Lower lobe of right lung (tissue), 2 donors: ENCODE measurements around the gene TMC8. TPM values are rescaled to one million over a fixed set of nuclear protein-coding genes. Genes with fewer than 3 reads are reported as not detected.

Source experiments
- ATAC-seq, 2 donors: fragments of 200-7000 bp; cut with Tn5 transposase; one replicate each; pipeline ENCODE4 v1.9.1; 2020 to 2022; ENCODE audit warnings: mild to moderate bottlenecking in 2 of 2, moderate library complexity in 2 of 2
- DNase-seq: peaks from one replicate; pipeline ENCODE4 v3.0.0-alpha.2; 2020
- H3K27ac ChIP-seq: fragments of 200-600 bp; one replicate; pipeline ENCODE4 v1.8.0; 2022
- H3K27me3 ChIP-seq: fragments of 200-600 bp; one replicate; pipeline ENCODE4 v1.8.0; 2022; ENCODE audit warnings: low read depth
- H3K36me3 ChIP-seq: fragments of 200-600 bp; one replicate; pipeline ENCODE4 v1.8.0; 2022; ENCODE audit warnings: mild to moderate bottlenecking
- H3K4me1 ChIP-seq: fragments of 200-600 bp; one replicate; pipeline ENCODE4 v1.8.0; 2022
- H3K4me3 ChIP-seq: fragments of 200-600 bp; one replicate; pipeline ENCODE4 v1.8.0; 2022; ENCODE audit warnings: mild to moderate bottlenecking
- H3K9me3 ChIP-seq: fragments of 200-600 bp; one replicate; pipeline ENCODE4 v1.8.0; 2022
- intact Hi-C: fragments of 100-400 bp; cut with DNase I; formaldehyde crosslinking; loops from one replicate; pipeline ENCODE4 v1.11.0; 2022
- total RNA-seq: library from RNA; stranded (reverse); fragmentation: NEBNext Ultra II Directional; extraction: Animal tissue kit (Norgen Biotek cat#: 25700); gene quantifications from one replicate; pipeline ENCODE4 v1.2.1, GENCODE V29; 2021
- TF ChIP-seq, protein P1 (sequence below): fragments of 200-600 bp; IDR thresholded peaks from one replicate; pipeline ENCODE4 v1.8.0; 2022; ENCODE audit warnings: antibody characterized with exemption, mild to moderate bottlenecking
- donor health status: DM: no; HTN: yes; CAD: no; lungs with severe emphysema.

TMC8 gene
- total RNA-seq, 1 donor from 2014 or later, result 33.8 TPM

DNA sequence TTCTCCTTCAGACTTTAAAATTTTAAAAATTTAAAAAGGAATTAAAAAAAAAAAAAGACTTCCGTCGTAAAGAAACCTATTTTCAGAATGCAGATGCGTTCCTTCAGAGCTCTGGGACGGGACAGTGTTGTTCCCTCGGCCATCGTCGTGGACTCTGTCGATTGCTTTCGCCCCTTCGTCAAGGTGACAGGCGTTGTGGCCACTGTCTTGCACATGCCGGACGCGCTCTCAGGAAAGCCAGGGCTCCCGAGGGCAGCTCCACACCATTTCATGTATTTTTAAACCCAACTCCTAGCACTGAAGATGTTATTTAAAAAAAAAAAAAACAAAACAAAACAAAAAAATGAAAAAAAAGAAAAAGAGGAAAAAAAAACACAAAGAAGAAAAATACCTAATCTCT is 24.4 kb upstream of the TMC8 start:
- H3K9me3 ChIP-seq, result no peaks in the 10 kb centered on the region
- no peaks in the 10 kb centered on the region for H3K27me3 ChIP-seq
- no peak overlapping the region for H3K4me3 ChIP-seq
- ATAC-seq (no peak), DNase-seq (no peak)
- peaks cover 76% of the 10 kb centered on the region for H3K36me3 ChIP-seq
- intact Hi-C loops, result no loop called here
- H3K4me1 ChIP-seq, result no peaks in the 10 kb centered on the region
- H3K27ac ChIP-seq, result no peak overlapping the region
- TF ChIP-seq, protein P1, sequence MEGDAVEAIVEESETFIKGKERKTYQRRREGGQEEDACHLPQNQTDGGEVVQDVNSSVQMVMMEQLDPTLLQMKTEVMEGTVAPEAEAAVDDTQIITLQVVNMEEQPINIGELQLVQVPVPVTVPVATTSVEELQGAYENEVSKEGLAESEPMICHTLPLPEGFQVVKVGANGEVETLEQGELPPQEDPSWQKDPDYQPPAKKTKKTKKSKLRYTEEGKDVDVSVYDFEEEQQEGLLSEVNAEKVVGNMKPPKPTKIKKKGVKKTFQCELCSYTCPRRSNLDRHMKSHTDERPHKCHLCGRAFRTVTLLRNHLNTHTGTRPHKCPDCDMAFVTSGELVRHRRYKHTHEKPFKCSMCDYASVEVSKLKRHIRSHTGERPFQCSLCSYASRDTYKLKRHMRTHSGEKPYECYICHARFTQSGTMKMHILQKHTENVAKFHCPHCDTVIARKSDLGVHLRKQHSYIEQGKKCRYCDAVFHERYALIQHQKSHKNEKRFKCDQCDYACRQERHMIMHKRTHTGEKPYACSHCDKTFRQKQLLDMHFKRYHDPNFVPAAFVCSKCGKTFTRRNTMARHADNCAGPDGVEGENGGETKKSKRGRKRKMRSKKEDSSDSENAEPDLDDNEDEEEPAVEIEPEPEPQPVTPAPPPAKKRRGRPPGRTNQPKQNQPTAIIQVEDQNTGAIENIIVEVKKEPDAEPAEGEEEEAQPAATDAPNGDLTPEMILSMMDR, result no peak

GRCh38 chr17:78107457-78107856 is 23.1 kb upstream of the TMC8 start:
- peaks cover 82% of the 10 kb centered on the region for H3K36me3 ChIP-seq

DNA sequence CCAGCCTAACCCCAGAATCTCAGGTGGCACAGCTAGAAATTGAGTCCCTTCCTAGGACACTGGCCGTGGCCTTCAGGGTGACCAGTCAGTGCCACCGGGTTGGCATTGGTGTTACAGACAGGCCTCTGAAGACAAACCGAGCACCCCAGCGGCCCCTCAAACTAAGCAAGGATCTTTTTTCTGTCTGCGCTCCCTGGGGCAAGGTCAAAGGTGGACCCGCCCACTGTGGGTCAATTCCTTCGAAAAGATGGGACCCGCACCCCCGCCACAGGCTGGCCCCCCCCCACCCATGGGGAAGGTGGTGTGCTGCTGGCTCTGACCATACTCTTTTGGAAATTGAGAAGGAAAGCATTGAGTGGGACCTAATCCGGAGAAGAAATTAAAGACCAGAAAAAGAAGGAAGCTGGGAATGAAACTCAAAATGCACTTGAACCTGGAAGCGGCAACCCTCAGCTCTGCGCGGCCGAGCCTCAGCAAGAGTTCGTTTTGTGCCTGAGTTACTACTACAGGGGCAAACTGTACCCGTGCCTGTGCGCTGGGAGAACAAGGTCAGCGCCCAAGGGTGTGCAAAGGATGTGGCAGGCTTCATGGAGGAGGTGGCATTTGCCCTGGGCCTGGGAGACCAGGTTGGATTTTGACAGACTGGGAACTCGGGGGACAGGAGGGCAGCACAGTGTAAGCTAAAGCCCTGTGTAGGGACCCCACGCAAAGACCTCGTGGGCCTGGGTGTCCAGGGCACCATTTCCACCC is 22.4 kb upstream of the TMC8 start:
- no peak for ATAC-seq
- no peak for DNase-seq
- Histone ChIP-seq H3K9me3 (no peaks in the 10 kb centered on the region), H3K27me3 (no peaks in the 10 kb centered on the region), H3K27ac (no peak overlapping the region), H3K4me1 (peaks cover 9% of the 10 kb centered on the region), H3K36me3 (peaks cover 82% of the 10 kb centered on the region), H3K4me3 (no peak overlapping the region)
- TF ChIP-seq, protein P1, result no peak
- intact Hi-C loops, result no loop called here

More at GRCh38 chr17:78107457-78107856, 23.1 kb upstream of the TMC8 start:
- H3K9me3 ChIP-seq, result no peaks in the 10 kb centered on the region
- intact Hi-C loops, result no loop called here
- no peak overlapping the region for H3K4me3 ChIP-seq
- DNase-seq, result no peak
- no peak overlapping the region for H3K27ac ChIP-seq
- no peaks in the 10 kb centered on the region for H3K27me3 ChIP-seq
- ATAC-seq, result no peak
- TF ChIP-seq, protein P1, result no peak
- H3K4me1 ChIP-seq, result peaks cover 2% of the 10 kb centered on the region

GRCh38 chr17:78108726-78109488 is 21.7 kb upstream of the TMC8 start:
- intact Hi-C loops, result no loop called here
- Histone ChIP-seq H3K27me3 (no peaks in the 10 kb centered on the region), H3K9me3 (no peaks in the 10 kb centered on the region), H3K27ac (no peak overlapping the region), H3K4me3 (no peak overlapping the region), H3K4me1 (peaks cover 16% of the 10 kb centered on the region), H3K36me3 (peaks cover 82% of the 10 kb centered on the region)
- TF ChIP-seq, protein P1, result no peak
- no peak for DNase-seq
- ATAC-seq, result no peak

- H3K27me3 ChIP-seq, result no peaks in the 10 kb centered on the region
- H3K9me3 ChIP-seq, result no peaks in the 10 kb centered on the region
- H3K4me1 ChIP-seq, result peaks cover 19% of the 10 kb centered on the region
- no peak overlapping the region for H3K27ac ChIP-seq
- H3K36me3 ChIP-seq, result peaks cover 77% of the 10 kb centered on the region
- no peak for DNase-seq
- no peak for ATAC-seq
- TF ChIP-seq, protein P1, result no peak
- intact Hi-C loops, result no loop called here
- H3K4me3 ChIP-seq, result no peak overlapping the region
These were observed 21.1 kb upstream of the TMC8 start for GRCh38 chr17:78109489-78109761.
